Neural progenitor cell (in vitro differentiated cells): ENCODE results near the gene CSNK1G2.

Experiments
- EZH2 ChIP-seq: fragments of 200-600 bp; sonication (generic); IDR thresholded peaks from 2 replicates; pipeline ENCODE4 v1.6.1; 2017; ENCODE audit warnings: antibody characterized with exemption, mild to moderate bottlenecking, moderate library complexity
- EZH2phosphoT487 ChIP-seq: fragments of 200-600 bp; sonication (generic); IDR thresholded peaks from 2 replicates; pipeline ENCODE4 v1.6.1; 2017; ENCODE audit warnings: antibody characterized with exemption
- TF ChIP-seq, protein P1 (sequence below): fragments of 200-600 bp; sonication (generic); IDR thresholded peaks from 2 replicates; pipeline ENCODE4 v1.5.1; 2017; ENCODE audit warnings: antibody characterized with exemption, mild to moderate bottlenecking

- TF ChIP-seq, protein P1, sequence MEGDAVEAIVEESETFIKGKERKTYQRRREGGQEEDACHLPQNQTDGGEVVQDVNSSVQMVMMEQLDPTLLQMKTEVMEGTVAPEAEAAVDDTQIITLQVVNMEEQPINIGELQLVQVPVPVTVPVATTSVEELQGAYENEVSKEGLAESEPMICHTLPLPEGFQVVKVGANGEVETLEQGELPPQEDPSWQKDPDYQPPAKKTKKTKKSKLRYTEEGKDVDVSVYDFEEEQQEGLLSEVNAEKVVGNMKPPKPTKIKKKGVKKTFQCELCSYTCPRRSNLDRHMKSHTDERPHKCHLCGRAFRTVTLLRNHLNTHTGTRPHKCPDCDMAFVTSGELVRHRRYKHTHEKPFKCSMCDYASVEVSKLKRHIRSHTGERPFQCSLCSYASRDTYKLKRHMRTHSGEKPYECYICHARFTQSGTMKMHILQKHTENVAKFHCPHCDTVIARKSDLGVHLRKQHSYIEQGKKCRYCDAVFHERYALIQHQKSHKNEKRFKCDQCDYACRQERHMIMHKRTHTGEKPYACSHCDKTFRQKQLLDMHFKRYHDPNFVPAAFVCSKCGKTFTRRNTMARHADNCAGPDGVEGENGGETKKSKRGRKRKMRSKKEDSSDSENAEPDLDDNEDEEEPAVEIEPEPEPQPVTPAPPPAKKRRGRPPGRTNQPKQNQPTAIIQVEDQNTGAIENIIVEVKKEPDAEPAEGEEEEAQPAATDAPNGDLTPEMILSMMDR, result no peak
- TF ChIP-seq EZH2 (no peak), EZH2phosphoT487 (no peak)
These were observed 23.0 kb upstream of the CSNK1G2 start for GRCh38 chr19:1917926-1918325.
